ENCODE measurements around the gene TMEM200B.

GRCh38 chr1:29126198-29126597 lies 2.5 kb upstream of the TMEM200B start:
- TF ChIP-seq, protein P1, sequence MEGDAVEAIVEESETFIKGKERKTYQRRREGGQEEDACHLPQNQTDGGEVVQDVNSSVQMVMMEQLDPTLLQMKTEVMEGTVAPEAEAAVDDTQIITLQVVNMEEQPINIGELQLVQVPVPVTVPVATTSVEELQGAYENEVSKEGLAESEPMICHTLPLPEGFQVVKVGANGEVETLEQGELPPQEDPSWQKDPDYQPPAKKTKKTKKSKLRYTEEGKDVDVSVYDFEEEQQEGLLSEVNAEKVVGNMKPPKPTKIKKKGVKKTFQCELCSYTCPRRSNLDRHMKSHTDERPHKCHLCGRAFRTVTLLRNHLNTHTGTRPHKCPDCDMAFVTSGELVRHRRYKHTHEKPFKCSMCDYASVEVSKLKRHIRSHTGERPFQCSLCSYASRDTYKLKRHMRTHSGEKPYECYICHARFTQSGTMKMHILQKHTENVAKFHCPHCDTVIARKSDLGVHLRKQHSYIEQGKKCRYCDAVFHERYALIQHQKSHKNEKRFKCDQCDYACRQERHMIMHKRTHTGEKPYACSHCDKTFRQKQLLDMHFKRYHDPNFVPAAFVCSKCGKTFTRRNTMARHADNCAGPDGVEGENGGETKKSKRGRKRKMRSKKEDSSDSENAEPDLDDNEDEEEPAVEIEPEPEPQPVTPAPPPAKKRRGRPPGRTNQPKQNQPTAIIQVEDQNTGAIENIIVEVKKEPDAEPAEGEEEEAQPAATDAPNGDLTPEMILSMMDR (conservative IDR thresholded peaks at IDR 0.05 in 1 of 2, IDR thresholded peaks at IDR 0.05 in 1 of 2; ENCODE audit: low read depth in 1 of 2, low read length in 2 of 2) = no peak
- TF ChIP-seq EZH2 (IDR thresholded peaks at IDR 0.05; ENCODE audit: low read length, missing control alignments) = no peak

Data from fibroblast of lung (primary cell).